ENCODE results near the gene COP1.
A peak's percentile ranks its signal among the peaks of the same experiment; 100 is the strongest.

Gene COP1

DNA sequence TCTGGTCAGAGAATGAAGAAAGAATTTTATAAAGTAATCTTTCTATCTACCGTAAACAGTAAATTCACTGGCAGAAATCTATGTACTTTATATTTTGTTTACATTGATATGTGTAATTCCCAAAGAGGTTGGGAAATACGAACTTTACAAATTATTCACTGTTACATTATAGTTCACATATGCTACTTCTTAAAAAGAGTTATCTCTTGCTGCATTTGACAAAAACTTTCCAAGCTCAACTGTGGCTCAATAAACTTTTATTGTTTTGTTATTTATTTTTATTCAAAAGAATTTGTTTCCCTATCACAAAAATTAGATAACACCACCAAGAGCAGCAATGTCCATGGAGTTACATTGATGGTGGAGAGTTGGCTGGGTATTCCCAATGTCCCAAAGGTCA is 262.5 kb downstream of the COP1 start:
- DNase-seq: no peak

DNA sequence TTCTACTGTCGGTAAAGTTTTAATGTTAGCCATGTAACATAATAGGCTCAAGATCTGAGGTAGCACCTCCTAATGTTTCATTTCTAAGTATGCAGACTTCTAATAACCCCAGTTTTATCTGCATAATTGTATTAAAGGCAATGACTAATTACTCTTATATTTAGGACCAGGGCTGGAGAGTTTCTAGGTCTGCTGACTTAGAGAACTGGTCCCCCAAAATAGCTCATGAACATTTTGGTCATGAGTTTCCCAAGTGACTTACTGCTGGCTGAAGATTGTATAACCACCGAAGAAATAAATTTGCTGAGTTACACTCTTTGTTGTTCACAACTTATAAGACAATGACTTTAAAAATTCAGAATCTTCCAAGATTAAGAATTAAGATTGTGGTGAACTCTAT is 265.9 kb downstream of the COP1 start:
- no peak for DNase-seq

DNA sequence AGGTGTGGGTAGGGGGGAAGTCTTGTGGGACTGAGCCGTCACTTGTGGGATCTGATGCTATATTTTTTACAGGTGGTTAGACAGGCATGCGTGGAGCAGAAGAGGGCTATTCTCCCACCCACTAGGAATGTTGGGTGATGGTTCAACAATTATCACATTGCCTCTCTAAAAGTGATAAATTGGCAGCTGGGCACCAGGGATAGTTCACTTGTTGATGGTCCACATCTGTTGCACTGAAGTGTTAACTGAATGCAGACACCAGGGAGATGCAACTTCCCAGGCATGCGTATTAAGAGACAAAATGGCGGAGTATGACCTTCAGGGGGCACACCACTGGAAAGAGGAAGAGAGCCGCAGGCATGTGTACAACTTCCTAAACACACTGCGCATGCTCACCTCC is 270.4 kb downstream of the COP1 start:
- no peak for DNase-seq

DNA sequence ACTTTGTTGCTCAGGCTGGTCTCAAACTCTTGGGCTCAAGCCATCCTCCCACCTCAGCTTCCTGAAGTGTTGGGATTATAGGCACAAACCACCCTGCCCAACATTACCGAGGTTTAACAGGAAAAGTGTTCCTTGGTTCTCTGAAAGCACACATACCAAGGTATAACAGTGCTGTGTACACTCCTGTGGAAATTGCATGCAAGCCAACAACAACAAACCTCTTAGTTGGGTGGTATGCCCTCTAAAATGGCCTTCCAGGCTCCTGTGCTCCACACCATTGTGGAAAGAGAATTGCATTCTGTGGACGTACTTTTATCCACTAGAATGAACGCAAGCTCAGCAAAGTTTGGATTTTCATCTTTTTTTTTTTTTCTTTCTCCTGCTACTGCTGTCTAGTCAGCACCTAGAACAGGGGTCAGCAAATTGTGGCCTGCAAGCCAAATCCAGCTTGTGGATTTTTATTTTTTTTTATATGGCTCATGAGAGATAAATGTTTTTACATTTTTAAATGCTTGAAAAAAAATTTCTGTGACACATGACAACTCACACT is 271.4 kb downstream of the COP1 start:
- no peak for DNase-seq

DNA sequence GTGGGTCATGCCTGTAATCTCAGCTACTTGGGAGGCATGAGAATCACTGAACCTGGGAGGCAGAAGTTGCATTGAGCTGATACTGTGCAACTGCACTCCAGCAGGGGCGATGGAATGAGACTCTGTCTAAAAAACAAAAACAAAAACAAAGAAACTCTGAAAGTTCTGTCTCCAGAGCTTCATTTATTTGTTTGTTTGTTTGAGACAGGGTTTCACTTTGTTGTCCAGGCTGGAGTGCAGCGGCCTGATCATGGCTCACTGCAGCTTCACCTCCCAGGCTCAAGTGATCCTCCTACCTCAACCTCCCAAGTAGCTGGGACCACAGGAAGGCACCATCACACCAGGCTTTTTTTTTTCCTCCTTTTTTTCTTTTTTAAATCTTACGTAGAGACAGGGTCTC is 271.9 kb downstream of the COP1 start:
- no peak for DNase-seq

DNA sequence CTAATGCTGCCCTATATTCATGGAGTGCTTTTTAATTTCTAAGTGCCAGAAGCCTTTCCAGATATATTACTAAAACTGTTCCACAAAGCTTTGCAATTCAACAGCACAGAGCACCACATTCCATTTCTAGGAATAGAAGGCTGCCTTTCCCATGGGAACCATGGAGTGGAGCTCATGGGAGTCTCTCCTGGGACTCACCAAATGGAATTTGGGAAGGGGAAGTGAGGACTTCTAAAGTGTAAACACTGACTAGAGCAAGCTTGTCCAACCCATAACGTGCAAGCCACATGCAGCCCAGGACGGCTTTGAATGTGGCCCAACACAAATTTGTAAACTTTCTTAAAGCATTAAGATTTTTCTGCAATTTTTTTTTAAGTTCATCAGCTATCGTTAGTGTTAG is 273.3 kb downstream of the COP1 start:
- DNase-seq: peak; percentile 28

DNA sequence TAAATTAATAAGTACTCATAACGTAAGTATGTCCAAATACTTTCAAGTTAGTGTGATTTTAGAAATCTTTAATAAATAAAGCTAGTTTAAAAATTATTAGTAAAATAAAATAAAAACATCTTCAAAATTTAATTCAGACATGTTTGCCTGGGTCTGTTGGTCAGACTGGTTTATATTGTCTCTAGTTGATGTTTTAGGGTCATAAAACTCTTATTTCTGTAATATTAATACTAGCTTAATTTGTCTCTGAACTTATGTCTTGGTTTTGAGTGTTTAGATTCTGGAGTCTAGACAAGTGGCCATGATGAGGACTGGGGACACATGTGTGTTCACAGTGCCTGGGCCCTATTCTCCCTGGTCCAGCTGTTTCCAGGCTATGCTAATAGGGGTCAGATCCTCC is 279.1 kb downstream of the COP1 start:
- DNase-seq: no peak

DNA sequence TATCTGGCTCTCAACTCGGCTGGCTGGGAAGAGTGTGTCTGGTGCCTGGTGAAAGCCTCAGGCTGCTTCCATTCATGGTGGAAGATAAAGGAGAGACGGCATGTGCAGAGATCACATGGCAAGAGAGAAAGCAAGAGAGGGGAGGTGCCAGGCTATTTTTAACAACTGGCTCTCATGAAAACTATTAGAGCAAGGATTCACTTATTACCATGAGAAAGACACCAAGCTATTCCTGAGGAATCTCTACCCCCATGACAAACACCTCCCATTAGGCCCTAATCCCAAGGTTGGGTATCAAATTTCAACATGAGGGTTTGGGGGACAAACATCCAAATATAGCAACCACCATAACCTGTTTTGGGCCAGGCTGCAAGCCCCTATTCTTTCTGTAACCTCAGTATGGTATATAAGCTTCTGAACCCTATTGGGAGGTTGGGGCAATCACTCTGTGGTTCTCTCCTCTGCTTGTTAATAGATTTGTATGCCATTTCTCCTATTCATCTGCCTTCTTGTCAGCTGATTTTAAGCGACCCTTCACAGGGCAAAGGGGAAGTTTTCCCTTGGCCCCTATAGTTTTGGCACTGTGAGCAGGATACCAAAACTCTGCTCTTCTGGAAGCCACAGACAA is 284.7 kb downstream of the COP1 start:
- DNase-seq: no peak

DNA sequence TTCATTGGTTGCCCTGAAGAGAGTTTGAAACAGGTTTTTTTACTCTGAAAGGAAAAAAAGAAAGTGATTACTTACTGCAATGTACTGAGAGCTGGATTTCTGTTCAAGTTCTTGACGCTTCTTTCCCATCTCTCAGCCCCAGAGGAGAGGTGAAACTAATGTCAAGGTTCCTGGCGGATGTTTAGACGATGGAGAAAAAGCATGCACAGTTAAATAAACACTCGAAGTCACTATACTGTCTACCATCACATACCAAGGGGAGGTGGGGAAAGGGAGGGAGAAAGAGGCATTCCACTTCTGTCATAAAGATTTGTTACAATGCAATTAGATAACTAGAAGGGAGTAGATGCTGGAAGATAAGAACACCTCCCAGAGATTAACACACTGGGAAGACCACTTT is 286.7 kb downstream of the COP1 start:
- no peak for DNase-seq

DNA sequence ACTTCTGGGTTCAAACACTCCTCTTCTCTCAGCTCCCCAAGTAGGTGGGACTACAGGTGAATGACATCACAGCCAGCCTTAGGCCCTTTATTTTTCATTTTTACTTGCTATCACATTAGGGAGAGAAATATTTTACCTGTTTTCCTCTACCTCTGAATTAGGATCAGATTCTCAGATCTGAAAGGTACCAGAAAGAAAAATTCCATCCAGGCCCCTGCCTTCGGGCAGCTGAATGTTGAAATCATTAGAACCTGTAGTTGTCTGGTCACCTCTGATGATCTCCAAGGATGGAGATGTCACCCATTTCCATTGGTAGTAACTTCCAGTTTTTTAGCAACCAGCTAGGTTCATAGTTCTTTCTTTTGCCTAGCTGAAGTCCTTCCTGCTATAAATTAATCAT is 288.1 kb downstream of the COP1 start:
- DNase-seq: no peak

DNA sequence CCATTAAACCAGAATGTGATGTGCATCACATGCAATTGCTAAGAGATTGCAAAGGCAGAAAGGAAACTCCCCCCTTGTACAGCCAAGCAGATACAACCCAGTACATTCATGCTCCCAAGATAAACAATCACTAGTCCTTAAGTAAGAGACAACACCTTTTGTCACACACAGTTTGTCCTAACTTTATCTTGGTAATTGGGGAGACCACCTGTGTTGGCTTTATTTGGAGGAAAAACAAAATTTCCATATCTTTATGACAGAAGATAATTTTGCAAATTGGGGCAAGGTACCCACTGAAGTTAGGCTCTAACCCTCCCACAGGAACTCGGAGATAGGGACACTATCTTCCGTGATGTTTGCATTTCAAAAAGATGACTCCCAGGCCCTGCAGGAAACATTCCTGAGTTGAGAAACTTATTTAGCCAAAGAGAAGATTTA is 288.7 kb downstream of the COP1 start:
- DNase-seq: no peak

DNA sequence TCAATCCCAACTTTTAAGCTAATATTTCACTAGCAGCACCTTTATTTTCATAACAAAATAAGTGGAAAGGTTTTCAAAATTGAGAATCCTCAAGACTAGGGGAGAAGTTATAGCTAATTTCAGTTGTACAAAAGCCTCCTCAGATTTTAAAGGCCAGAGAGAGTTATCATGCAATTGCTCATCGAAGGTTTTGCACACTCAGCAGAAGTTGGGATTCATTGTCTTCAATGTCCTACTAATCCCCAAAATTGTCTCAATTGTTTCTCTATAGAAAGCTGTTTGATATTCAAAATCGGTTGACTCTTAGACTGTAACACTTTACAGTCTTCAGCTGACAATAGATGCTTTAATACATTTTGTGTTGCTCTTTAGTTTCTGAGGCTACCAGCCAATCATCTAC is 293.0 kb downstream of the COP1 start:
- no peak for DNase-seq

DNA sequence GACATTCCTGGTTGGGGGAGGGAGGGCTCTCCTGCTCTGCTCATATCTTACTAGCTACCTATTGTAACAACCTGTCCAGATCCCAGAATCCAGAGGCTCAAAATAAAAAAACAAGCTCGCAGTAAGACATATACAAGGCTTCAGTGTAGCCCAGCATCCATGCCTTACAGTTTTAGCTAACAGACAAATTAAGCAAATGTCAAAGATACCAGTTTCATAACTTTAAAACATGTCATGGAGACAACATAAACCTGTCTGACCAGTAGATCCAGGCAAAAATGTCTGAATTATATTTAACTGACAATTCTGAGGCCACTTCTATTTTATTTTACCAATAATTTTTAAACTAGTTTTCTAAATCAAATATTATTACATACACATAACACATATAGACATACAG is 295.9 kb downstream of the COP1 start:
- no peak for DNase-seq

DNA sequence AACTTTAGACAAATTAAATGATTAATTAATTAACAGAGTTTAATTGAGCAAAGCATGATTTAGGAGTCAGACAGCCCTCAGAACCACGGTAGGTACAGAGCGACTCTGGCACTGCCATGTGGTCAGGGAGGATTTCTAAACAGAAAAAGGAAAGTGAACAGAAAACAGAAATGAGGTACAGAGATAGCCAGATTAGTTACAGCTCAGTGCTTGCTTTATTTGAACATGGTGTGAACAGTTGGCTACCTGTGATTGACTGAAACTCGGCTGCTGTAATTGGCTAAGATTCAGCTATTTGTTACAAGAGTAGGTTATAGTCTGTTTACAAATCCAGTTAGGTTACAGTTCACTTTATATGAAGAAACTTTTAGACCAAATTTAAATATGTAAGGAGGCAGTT is 300.7 kb downstream of the COP1 start:
- DNase-seq: no peak

DNA sequence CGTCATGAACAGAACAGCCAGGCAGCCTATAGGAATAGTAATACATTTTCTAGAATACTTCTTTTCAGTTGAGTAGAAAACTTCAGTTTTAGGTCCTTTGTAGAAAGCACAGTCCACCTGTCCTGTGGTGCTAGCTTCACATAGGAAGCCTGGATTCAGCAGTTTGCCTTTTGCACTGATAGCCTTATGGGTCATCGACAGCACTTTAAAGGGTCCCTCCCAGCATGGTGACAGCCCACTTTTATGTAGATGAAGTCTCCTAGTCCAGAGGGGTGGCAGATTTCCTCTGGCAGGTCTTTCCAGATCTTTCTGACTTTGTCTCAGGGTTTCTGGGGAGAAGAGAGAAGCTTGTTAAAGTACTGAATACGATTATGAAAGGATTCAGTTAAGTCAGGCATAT is 302.3 kb downstream of the COP1 start:
- DNase-seq: no peak

DNA sequence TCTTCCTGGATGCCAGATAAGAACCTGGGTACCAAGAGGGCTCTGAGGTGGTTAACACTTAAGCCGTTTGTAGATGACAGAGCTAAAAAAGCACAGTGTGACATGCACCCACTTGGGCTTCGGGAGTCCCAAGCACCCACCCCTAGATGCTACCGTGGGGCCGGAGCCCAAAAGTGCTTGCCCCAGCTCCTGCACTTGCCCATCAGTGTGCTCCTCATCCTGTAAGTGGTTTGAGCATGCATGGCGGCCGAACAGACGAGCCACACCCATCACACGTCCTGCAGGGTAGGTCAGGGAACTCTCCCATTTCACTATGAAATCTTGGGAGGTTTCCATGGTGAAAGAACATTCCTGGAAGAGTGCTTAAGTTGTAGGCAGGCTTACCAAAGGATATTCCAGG is 304.8 kb downstream of the COP1 start:
- no peak for DNase-seq

DNA sequence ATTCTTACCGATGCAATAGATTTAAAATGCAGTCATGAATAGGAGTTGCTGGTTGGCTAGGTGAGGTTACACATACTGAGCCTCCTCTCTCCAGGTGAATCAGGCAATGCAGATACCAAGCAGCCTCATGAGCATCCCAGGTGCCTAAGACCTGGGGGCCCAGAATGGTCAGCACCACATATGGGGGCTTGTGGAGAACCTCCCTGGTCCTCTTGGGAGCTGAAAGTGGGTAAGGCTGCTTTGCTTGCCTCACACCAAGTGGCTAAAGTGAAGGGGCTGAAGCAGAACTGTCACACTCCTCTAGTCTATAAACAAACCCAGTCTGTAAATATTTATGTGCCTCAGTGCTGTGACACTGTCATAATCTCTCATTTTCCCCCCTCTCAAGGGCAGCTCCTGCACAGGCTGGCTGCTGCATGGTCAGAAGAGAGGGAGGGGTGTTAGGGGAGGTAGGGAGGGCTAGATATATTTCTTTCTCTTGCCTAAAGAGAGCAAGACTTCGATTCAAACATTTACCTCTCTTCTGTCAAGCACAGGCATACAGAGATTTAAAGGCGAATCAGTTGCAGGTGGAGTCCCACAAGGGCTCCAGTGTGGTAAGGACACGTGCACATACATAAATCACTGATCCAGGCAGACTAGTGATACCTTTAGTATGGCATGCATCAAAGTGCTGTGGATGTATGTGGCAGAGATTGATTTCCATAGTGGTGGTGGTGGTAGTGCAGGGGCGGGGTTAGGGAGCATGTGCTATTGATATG is 305.8 kb downstream of the COP1 start:
- DNase-seq: no peak

DNA sequence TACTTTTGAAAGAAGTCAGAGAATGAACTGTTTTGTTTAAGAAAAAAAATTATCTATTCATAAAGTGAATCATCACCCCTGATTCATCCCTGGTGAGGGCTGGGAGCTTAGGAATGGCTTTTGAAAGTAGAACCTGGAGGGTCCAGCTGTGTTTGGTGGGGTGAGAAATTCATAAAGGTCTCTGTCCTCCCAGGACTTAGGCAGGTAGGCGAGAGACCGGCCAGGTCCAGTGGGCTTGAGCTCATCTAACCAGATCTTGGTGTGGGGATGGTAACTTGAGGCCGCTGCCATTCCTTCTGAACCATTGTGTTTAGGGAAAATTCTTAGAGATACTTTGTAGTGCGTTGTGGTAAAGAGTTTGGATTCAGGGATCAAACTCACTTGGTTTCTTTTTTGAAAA is 306.9 kb downstream of the COP1 start:
- DNase-seq: no peak

DNA sequence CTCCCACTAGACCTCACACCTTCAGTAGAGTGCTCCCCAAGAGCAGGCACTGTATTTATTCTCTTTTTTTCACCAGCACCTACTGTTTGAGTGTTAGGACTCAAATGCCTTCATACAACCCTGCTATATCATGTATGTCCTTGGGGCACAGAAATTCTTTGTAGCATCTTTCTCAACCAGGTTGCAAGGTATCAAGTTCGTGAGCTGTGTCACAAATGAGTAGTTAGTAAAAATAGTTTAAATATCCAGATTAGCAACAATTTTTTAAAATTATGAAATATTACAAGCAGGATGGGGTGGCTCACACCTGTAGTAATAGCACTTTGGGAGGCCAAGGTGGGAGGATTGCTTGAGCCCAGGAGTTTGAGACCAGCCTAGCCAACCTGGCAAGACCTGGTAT is 311.1 kb downstream of the COP1 start:
- no peak for DNase-seq

Measured in fibroblast of upper back skin (primary cell).